H9 (cell line): Measurements from ENCODE around the gene MED9. TPM values are rescaled to one million over a fixed set of nuclear protein-coding genes. Genes with fewer than 3 reads are reported as not detected.

ENCODE experiments used
- DNase-seq: peaks from one replicate; pipeline ENCODE4 v3.0.0-alpha.2; 2017
- H2AFZ ChIP-seq: one replicate; pipeline ENCODE4 v1.6.1; 2013; ENCODE audit warnings: mild to moderate bottlenecking, low read length, control low read depth, moderate library complexity
- H2AK5ac ChIP-seq: 2 replicates; pipeline ENCODE4 v1.6.1; 2013; ENCODE audit warnings: low read length, control low read depth, mixed read lengths; ENCODE audit not compliant: insufficient read length
- H2BK120ac ChIP-seq: one replicate; pipeline ENCODE4 v1.6.1; 2013; ENCODE audit warnings: low read depth, mild to moderate bottlenecking, low read length, control low read depth, inconsistent platforms; ENCODE audit not compliant: poor library complexity, severe bottlenecking
- H2BK12ac ChIP-seq: 2 replicates; pipeline ENCODE4 v1.6.1; 2013; ENCODE audit warnings: low read length, control low read depth, mixed read lengths, low read depth; ENCODE audit not compliant: insufficient read length
- H2BK15ac ChIP-seq: 2 replicates; pipeline ENCODE4 v1.6.1; 2013; ENCODE audit warnings: low read depth, low read length, control low read depth
- H2BK20ac ChIP-seq: one replicate; pipeline ENCODE4 v1.6.1; 2013; ENCODE audit warnings: low read depth, mild to moderate bottlenecking, low read length, control low read depth, inconsistent platforms; ENCODE audit not compliant: poor library complexity, severe bottlenecking
- H2BK5ac ChIP-seq: 2 replicates; pipeline ENCODE4 v1.6.1; 2013; ENCODE audit warnings: low read length, control low read depth, mixed read lengths; ENCODE audit not compliant: insufficient read length
- H3K14ac ChIP-seq: 2 replicates; pipeline ENCODE4 v1.6.1; 2013; ENCODE audit warnings: low read length, control low read depth; ENCODE audit not compliant: insufficient read depth
- H3K18ac ChIP-seq: 2 replicates; pipeline ENCODE4 v1.6.1; 2013; ENCODE audit warnings: low read depth, mild to moderate bottlenecking, mixed read lengths, low read length, control low read depth; ENCODE audit not compliant: insufficient read length
- H3K23ac ChIP-seq: 2 replicates; pipeline ENCODE4 v1.6.1; 2013; ENCODE audit warnings: low read length, control low read depth, mixed read lengths, low read depth; ENCODE audit not compliant: insufficient read length
- H3K23me2 ChIP-seq: 2 replicates; pipeline ENCODE4 v1.6.1; 2013; ENCODE audit warnings: low read depth, mild to moderate bottlenecking, mixed read lengths, low read length, control low read depth; ENCODE audit not compliant: insufficient read length, poor library complexity, severe bottlenecking
- H3K27ac ChIP-seq: 2 replicates; pipeline ENCODE4 v1.5.1; 2013; ENCODE audit warnings: low read length, control low read depth, mixed read lengths, low read depth; ENCODE audit not compliant: insufficient read length
- H3K27me3 ChIP-seq: 2 replicates; pipeline ENCODE4 v1.6.1; 2013; ENCODE audit warnings: low read length, control low read depth, inconsistent platforms; ENCODE audit not compliant: insufficient read depth
- H3K4ac ChIP-seq: 2 replicates; pipeline ENCODE4 v1.6.1; 2013; ENCODE audit warnings: low read depth, mild to moderate bottlenecking, control low read depth, inconsistent platforms, low read length, moderate library complexity
- H3K4me1 ChIP-seq: 2 replicates; pipeline ENCODE4 v1.6.1; 2013; ENCODE audit warnings: low read length, control low read depth, inconsistent platforms; ENCODE audit not compliant: insufficient read depth
- H3K4me2 ChIP-seq: 2 replicates; pipeline ENCODE4 v1.6.1; 2013; ENCODE audit warnings: low read length, control low read depth, mixed read lengths; ENCODE audit not compliant: insufficient read length, insufficient read depth
- H3K56ac ChIP-seq: 2 replicates; pipeline ENCODE4 v1.6.1; 2013; ENCODE audit warnings: low read depth, mild to moderate bottlenecking, mixed read lengths, low read length, control low read depth; ENCODE audit not compliant: insufficient read length
- H3K79me1 ChIP-seq: 2 replicates; pipeline ENCODE4 v1.6.1; 2013; ENCODE audit warnings: low read depth, mild to moderate bottlenecking, moderate library complexity, low read length, control low read depth, inconsistent platforms; ENCODE audit not compliant: insufficient read depth, poor library complexity, severe bottlenecking
- H3K79me2 ChIP-seq: 2 replicates; pipeline ENCODE4 v1.6.1; 2013; ENCODE audit warnings: low read length, control low read depth, inconsistent platforms; ENCODE audit not compliant: insufficient read depth
- H3K9ac ChIP-seq: 2 replicates; pipeline ENCODE4 v1.6.1; 2013; ENCODE audit warnings: low read length, control low read depth, mixed read lengths; ENCODE audit not compliant: insufficient read length; ENCODE audit errors: extremely low read depth
- H3K9me3 ChIP-seq: one replicate; pipeline ENCODE4 v1.6.1; 2013; ENCODE audit warnings: low read depth, low read length, inconsistent platforms; ENCODE audit not compliant: control insufficient read depth
- H3T11ph ChIP-seq: one replicate; pipeline ENCODE4 v1.6.1; 2013; ENCODE audit warnings: mild to moderate bottlenecking, low read length, control low read depth, inconsistent platforms
- H4K20me1 ChIP-seq: one replicate; pipeline ENCODE4 v1.6.1; 2013; ENCODE audit not compliant: control insufficient read depth, insufficient read length, insufficient read depth
- H4K5ac ChIP-seq: 2 replicates; pipeline ENCODE4 v1.6.1; 2013; ENCODE audit warnings: low read depth, mild to moderate bottlenecking, mixed read lengths, low read length, control low read depth; ENCODE audit not compliant: insufficient read length
- H4K8ac ChIP-seq: replicated peaks from 2 replicates; pipeline ENCODE4 v1.6.1; 2013; ENCODE audit warnings: low read length, control low read depth, mixed read lengths, low read depth; ENCODE audit not compliant: insufficient read length
- H4K91ac ChIP-seq: 2 replicates; pipeline ENCODE4 v1.6.1; 2013; ENCODE audit warnings: low read depth, mild to moderate bottlenecking, moderate library complexity, mixed read lengths, low read length, control low read depth; ENCODE audit not compliant: insufficient read length
- H3K27ac Mint-ChIP-seq, 3 experiments: 2 replicates in 2 of 3; 3 replicates in 1 of 3; pipeline ENCODE4 v1.8.0; 2020 to 2021; ENCODE audit warnings: mixed read lengths in 3 of 3, mild to moderate bottlenecking in 1 of 3, moderate library complexity in 1 of 3
- H3K27me3 Mint-ChIP-seq: 2 replicates; pipeline ENCODE4 v1.8.0; 2021; ENCODE audit warnings: low read depth, mild to moderate bottlenecking, moderate library complexity, mixed read lengths
- H3K36me3 Mint-ChIP-seq, 3 experiments: 2 replicates in 2 of 3; 3 replicates in 1 of 3; pipeline ENCODE4 v1.8.0; 2020 to 2021; ENCODE audit warnings: low read depth in 3 of 3, mixed read lengths in 3 of 3; ENCODE audit not compliant: insufficient read depth in 1 of 3
- H3K4me1 Mint-ChIP-seq, 2 experiments: 2 replicates each; pipeline ENCODE4 v1.8.0; 2020; ENCODE audit warnings: mixed read lengths in 2 of 2
- H3K4me3 Mint-ChIP-seq, 2 experiments: 2 replicates in 1 of 2; 3 replicates in 1 of 2; pipeline ENCODE4 v1.8.0; 2020 to 2021; ENCODE audit warnings: mild to moderate bottlenecking in 2 of 2, mixed read lengths in 2 of 2, moderate library complexity in 1 of 2
- H3K9me3 Mint-ChIP-seq, 2 experiments: 2 replicates in 1 of 2; 3 replicates in 1 of 2; pipeline ENCODE4 v1.8.0; 2020; ENCODE audit warnings: mild to moderate bottlenecking in 2 of 2, mixed read lengths in 2 of 2, moderate library complexity in 1 of 2
- WGBS: extraction: QIAGEN DNeasy Blood & Tissue Kit; methylation state at CpG from one replicate; pipeline ENCODE4 v1.1.7; 2013; ENCODE audit warnings: missing lambda C conversion rate, low lambda C conversion rate, mixed read lengths; ENCODE audit not compliant: insufficient read length; ENCODE audit errors: extremely low coverage; 5-methylcytosine and 5-hydroxymethylcytosine counted together
- total RNA-seq: library from RNA; stranded (reverse); gene quantifications from 2 replicates; pipeline ENCODE4 v1.2.1, GENCODE V29; 2021
- TF ChIP-seq, protein P1 (sequence below): fragments of 200-600 bp; sonication (generic); conservative IDR thresholded peaks from 3 replicates; pipeline ENCODE4 v1.8.0; 2021; ENCODE audit warnings: antibody characterized with exemption, mild to moderate bottlenecking

MED9 gene
- total RNA-seq, 1 experiment from 2014 or later: 20.0 TPM

DNA sequence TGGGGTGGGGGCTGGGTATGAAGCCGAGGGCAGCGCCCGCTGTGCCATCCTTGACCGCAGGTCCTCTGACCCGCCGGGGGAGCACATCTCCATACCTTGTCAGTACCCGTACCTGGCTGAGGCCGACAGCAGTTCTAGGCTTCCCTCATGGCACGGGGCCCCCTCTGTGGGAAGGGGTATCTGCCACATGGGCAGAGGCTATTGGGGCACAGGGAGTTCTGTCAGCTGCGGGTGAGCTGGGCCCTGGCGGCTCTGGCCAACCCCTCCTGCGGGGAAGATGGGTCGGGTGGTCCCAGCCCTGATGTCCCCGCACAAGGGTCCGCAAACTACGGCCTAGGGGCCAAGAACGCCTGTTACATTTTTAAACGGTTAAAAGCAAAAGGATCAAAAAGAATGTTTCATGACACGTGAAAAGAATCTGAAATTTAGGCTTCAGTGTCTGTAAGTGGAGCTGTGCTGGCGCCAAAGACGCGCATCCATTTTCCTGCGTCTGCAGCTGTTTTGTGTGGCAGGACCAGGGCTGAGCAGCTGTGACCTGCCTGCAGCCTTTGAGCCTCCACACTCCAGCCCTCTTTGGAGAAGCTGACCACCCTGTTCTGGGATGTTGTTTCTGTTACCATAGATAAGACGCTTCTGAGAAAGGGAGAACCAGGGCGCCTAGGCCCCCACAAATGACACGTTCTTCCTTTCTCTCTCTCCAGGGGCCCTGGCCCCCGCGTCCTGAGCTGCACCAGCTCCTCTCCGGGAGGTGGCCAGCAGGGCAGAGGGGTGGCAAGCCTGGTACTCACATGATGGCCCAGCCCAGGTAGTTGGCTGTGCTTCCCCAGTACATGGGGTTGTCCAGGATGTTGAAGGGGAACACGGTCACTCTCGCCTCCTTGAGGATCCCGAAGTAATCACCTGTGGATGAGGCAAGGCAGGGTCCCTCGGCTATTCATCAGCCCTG is 32.1 kb downstream of the MED9 start:
- Histone ChIP-seq H2BK120ac (no peak overlapping the region), H3K56ac (no peak overlapping the region), H3K4me2 (no peak overlapping the region), H3K18ac (no peak overlapping the region), H3K23me2 (no peaks in the 10 kb centered on the region), H2BK15ac (no peak overlapping the region), H4K91ac (no peak overlapping the region), H3K79me1 (no peaks in the 10 kb centered on the region), H4K20me1 (no peaks in the 10 kb centered on the region), H4K8ac (no peak overlapping the region), H4K5ac (no peak overlapping the region), H2AFZ (no peak overlapping the region), H3K14ac (0 out of 2 replicates have a peak overlapping the region, but pooled peaks have one; percentile 20), H2AK5ac (no peak overlapping the region), H3K4ac (no peak overlapping the region), H3K9ac (no peak overlapping the region), H3K4me1 (no peaks in the 10 kb centered on the region), H3K27ac (no peak overlapping the region), H3K23ac (no peak overlapping the region), H3T11ph (no peak overlapping the region), H2BK5ac (no peak overlapping the region), H3K9me3 (no peaks in the 10 kb centered on the region), H3K79me2 (no peaks in the 10 kb centered on the region), H2BK12ac (no peak overlapping the region), H2BK20ac (no peak overlapping the region), H3K27me3 (no peaks in the 10 kb centered on the region)
- H3K9me3 Mint-ChIP-seq: no peaks in the 10 kb centered on the region
- no peak for DNase-seq
- no peaks in the 10 kb centered on the region for H3K27me3 Mint-ChIP-seq
- H3K36me3 Mint-ChIP-seq: no peaks in the 10 kb centered on the region; a peak in 1 of 7 replicates
- TF ChIP-seq, protein P1, sequence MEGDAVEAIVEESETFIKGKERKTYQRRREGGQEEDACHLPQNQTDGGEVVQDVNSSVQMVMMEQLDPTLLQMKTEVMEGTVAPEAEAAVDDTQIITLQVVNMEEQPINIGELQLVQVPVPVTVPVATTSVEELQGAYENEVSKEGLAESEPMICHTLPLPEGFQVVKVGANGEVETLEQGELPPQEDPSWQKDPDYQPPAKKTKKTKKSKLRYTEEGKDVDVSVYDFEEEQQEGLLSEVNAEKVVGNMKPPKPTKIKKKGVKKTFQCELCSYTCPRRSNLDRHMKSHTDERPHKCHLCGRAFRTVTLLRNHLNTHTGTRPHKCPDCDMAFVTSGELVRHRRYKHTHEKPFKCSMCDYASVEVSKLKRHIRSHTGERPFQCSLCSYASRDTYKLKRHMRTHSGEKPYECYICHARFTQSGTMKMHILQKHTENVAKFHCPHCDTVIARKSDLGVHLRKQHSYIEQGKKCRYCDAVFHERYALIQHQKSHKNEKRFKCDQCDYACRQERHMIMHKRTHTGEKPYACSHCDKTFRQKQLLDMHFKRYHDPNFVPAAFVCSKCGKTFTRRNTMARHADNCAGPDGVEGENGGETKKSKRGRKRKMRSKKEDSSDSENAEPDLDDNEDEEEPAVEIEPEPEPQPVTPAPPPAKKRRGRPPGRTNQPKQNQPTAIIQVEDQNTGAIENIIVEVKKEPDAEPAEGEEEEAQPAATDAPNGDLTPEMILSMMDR: no peak
- peak overlapping the region in 1 of 3 experiments; percentile 55; a peak in 3 of 7 replicates for H3K27ac Mint-ChIP-seq
- no peak overlapping the region for H3K4me3 Mint-ChIP-seq
- H3K4me1 Mint-ChIP-seq: peaks cover 5 to 10% of the 10 kb centered on the region in 2 experiments; a peak in 1 of 4 replicates
- WGBS: no CpG with 5 or more reads among the region's 33 CpGs
